DND-41 (cell line): ENCODE results near the gene LEMD2.

ENCODE experiments used
- ATAC-seq: fragments of 200-7000 bp; cut with Tn5 transposase; 3 replicates; pipeline ENCODE4 v1.9.1; 2021; ENCODE audit warnings: low read depth; ENCODE audit not compliant: insufficient read depth
- DNase-seq: peaks from one replicate; pipeline ENCODE4 v3.0.0-alpha.2; 2020
- H2AFZ ChIP-seq: 2 replicates; pipeline ENCODE4 v1.6.0; 2012; ENCODE audit warnings: low read depth, low read length
- H3K27ac ChIP-seq: 2 replicates; pipeline ENCODE4 v1.5.1; 2012; ENCODE audit warnings: low read length, inconsistent platforms
- H3K27me3 ChIP-seq: fragments of 200-600 bp; sonication (generic); 2 replicates; pipeline ENCODE4 v1.6.0; 2012; ENCODE audit warnings: low read length, mild to moderate bottlenecking, inconsistent platforms; ENCODE audit not compliant: insufficient read depth, poor library complexity
- H3K36me3 ChIP-seq: 2 replicates; pipeline ENCODE4 v1.5.1; 2012; ENCODE audit warnings: low read length, inconsistent platforms; ENCODE audit not compliant: insufficient read depth
- H3K4me1 ChIP-seq: 2 replicates; pipeline ENCODE4 v1.5.1; 2012; ENCODE audit warnings: mild to moderate bottlenecking, low read length; ENCODE audit not compliant: insufficient read depth
- H3K4me2 ChIP-seq: 2 replicates; pipeline ENCODE4 v1.6.0; 2012; ENCODE audit warnings: mild to moderate bottlenecking, moderate library complexity, low read length, inconsistent platforms; ENCODE audit not compliant: insufficient read depth
- H3K4me3 ChIP-seq, 2 experiments: fragments of 200-600 bp in 1 of 2; shearing (Covaris generic) in 1 of 2; 2 replicates each; pipeline ENCODE4 v1.5.1; 2012 to 2016; ENCODE audit warnings: inconsistent platforms in 2 of 2, low read length in 2 of 2, mild to moderate bottlenecking in 2 of 2, low read depth in 1 of 2, moderate library complexity in 1 of 2
- H3K79me2 ChIP-seq: 2 replicates; pipeline ENCODE4 v1.6.0; 2012; ENCODE audit warnings: low read length, inconsistent platforms; ENCODE audit not compliant: insufficient read depth
- H3K9ac ChIP-seq: 2 replicates; pipeline ENCODE4 v1.6.0; 2012; ENCODE audit warnings: low read depth, mild to moderate bottlenecking, inconsistent platforms, low read length, moderate library complexity
- H3K9me3 ChIP-seq: 2 replicates; pipeline ENCODE4 v1.5.1; 2012; ENCODE audit warnings: low read length, moderate library complexity, mild to moderate bottlenecking, inconsistent platforms; ENCODE audit not compliant: insufficient read depth, severe bottlenecking
- H4K20me1 ChIP-seq: 2 replicates; pipeline ENCODE4 v1.6.0; 2012; ENCODE audit warnings: low read length; ENCODE audit not compliant: insufficient read depth
- EZH2 ChIP-seq: IDR thresholded peaks from 3 replicates; pipeline ENCODE4 v1.6.1; 2012; ENCODE audit warnings: borderline replicate concordance, low read depth, mild to moderate bottlenecking, moderate library complexity, low read length, inconsistent platforms; ENCODE audit not compliant: severe bottlenecking
- TF ChIP-seq, protein P1 (sequence below): IDR thresholded peaks from 2 replicates; pipeline ENCODE4 v1.5.1; 2012; ENCODE audit warnings: borderline replicate concordance, low read length, moderate library complexity, mild to moderate bottlenecking; ENCODE audit not compliant: poor library complexity, severe bottlenecking; ENCODE audit errors: extremely low read depth

The LEMD2 gene

DNA sequence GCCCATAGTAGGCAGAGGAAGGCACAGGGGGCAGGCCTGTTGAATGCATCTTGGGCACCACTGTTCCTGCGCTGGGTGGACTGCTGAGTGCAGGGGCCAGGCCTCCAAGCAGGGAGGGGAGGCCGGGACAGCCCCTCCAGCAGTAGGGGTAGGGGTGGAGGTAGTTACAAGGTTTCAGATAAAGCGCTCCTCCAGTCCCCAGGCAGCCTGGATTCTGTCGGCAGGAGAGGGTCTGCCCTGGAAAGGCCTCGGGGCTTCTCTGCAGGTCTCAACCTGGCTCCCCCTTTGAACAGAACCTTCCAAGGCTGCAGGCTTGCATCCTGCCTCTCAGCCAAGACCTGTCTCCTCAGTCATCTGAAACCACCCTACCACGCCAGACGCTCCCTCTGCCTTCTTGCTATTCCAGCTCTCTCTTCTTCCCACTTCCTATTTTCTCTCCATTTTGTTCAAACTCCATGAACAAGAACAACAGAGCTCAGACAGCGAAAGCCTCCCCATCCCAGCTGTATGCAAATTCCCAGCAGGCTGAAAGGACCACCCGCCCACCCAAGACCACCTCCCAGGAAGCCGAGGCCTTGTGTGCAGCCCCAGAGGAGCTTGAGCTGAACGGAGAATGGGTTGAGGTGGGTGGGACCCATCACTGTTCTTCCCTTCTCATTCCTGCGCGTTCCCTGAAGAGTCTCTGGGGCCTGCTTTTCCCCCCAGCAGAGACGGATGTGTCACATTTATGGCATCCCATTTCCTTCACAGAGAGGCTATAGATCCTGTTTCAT lies 13.4 kb upstream of the LEMD2 start:
- DNase-seq (no peak), ATAC-seq (no peak)
- H3K27ac ChIP-seq: no peak overlapping the region
- no peak overlapping the region for H2AFZ ChIP-seq
- no peaks in the 10 kb centered on the region for H3K36me3 ChIP-seq
- no peak for TF ChIP-seq EZH2
- TF ChIP-seq, protein P1, sequence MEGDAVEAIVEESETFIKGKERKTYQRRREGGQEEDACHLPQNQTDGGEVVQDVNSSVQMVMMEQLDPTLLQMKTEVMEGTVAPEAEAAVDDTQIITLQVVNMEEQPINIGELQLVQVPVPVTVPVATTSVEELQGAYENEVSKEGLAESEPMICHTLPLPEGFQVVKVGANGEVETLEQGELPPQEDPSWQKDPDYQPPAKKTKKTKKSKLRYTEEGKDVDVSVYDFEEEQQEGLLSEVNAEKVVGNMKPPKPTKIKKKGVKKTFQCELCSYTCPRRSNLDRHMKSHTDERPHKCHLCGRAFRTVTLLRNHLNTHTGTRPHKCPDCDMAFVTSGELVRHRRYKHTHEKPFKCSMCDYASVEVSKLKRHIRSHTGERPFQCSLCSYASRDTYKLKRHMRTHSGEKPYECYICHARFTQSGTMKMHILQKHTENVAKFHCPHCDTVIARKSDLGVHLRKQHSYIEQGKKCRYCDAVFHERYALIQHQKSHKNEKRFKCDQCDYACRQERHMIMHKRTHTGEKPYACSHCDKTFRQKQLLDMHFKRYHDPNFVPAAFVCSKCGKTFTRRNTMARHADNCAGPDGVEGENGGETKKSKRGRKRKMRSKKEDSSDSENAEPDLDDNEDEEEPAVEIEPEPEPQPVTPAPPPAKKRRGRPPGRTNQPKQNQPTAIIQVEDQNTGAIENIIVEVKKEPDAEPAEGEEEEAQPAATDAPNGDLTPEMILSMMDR: no peak
- no peaks in the 10 kb centered on the region for H3K79me2 ChIP-seq
- H3K9me3 ChIP-seq: no peaks in the 10 kb centered on the region
- no peak overlapping the region for H3K9ac ChIP-seq
- H3K27me3 ChIP-seq: peaks cover 33% of the 10 kb centered on the region
- no peak overlapping the region for H3K4me2 ChIP-seq
- H3K4me3 ChIP-seq: no peak overlapping the region
- no peaks in the 10 kb centered on the region; the same call in 1 of the 2 replicates for H4K20me1 ChIP-seq
- peaks cover 5% of the 10 kb centered on the region; the same call in 1 of the 2 replicates for H3K4me1 ChIP-seq

DNA sequence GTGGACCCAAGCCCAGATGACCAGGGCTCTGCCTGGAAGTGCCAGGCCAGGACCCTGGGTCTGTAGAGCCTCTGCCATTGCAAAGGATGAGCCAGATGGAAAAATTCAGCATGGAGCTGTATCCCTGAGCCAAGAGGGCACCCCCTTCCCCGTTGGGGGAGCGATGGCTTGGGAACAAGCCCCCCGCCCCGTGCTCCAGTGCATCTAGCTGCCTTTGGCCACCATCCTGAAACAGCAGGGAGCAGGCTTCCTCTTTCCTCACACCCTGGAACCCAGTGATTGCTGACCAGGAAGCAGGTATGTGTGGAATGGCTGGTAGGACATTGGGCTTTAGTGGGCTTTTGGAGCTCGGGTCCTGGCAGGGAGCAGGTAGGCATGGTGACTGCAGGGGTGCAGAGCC lies 12.7 kb upstream of the LEMD2 start:
- Histone ChIP-seq H3K36me3 (no peaks in the 10 kb centered on the region), H3K9me3 (no peaks in the 10 kb centered on the region), H3K4me3 (no peak overlapping the region), H3K9ac (no peak overlapping the region), H4K20me1 (no peaks in the 10 kb centered on the region; the same call in 1 of the 2 replicates), H2AFZ (no peak overlapping the region), H3K4me1 (peaks cover 5% of the 10 kb centered on the region; the same call in 1 of the 2 replicates), H3K27me3 (peaks cover 26% of the 10 kb centered on the region), H3K79me2 (no peaks in the 10 kb centered on the region), H3K4me2 (no peak overlapping the region), H3K27ac (no peak overlapping the region)
- DNase-seq: no peak
- TF ChIP-seq, protein P1: no peak
- no peak for TF ChIP-seq EZH2
- no peak for ATAC-seq

DNA sequence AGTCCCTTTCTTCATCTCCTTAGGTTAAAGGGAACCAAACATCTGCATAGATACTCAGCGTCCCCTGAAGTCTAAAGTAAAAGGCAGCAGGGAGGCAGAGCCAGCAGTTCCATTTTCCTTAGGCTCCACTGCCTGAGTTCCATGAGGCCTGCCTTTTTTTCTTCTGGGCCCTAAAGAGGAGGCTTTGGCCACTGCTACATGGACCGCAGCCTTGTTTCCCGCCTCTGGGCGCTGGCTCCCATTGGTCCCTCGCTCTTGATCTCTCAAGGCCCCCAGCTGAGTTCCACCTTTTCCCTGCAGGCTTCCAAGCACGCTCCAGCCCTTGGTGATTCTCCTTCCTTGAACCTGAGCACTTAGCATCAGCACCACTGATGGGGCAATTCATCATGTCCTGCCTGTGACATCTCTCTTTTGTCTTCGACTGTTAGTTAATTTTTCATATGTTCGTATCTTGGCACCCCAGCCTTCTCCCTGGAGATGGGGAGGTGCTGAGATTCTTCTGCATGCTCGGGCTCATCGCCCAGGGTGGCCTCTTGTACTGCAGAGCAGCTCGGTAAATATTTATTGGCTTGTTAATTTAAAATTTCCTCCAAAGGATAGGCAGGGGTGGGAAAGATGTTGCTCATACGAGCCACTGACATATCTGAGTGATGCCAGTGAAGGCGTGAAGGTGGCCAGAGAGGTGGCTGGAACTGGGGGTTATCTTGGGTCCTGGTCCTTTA lies 11.5 kb upstream of the LEMD2 start:
- no peaks in the 10 kb centered on the region; the same call in 1 of the 2 replicates for H4K20me1 ChIP-seq
- no peak overlapping the region for H2AFZ ChIP-seq
- TF ChIP-seq EZH2: no peak
- TF ChIP-seq, protein P1: no peak
- H3K4me2 ChIP-seq: no peak overlapping the region
- peaks cover 26% of the 10 kb centered on the region for H3K27me3 ChIP-seq
- H3K9ac ChIP-seq: no peak overlapping the region
- H3K4me3 ChIP-seq: no peak overlapping the region
- no peaks in the 10 kb centered on the region for H3K9me3 ChIP-seq
- no peaks in the 10 kb centered on the region for H3K36me3 ChIP-seq
- H3K4me1 ChIP-seq: peaks cover 5% of the 10 kb centered on the region; the same call in 1 of the 2 replicates
- no peaks in the 10 kb centered on the region for H3K79me2 ChIP-seq
- no peak overlapping the region for H3K27ac ChIP-seq
- no peak for ATAC-seq
- DNase-seq: no peak
